Measurements from ENCODE around the gene FCN1.

The FCN1 gene

DNA sequence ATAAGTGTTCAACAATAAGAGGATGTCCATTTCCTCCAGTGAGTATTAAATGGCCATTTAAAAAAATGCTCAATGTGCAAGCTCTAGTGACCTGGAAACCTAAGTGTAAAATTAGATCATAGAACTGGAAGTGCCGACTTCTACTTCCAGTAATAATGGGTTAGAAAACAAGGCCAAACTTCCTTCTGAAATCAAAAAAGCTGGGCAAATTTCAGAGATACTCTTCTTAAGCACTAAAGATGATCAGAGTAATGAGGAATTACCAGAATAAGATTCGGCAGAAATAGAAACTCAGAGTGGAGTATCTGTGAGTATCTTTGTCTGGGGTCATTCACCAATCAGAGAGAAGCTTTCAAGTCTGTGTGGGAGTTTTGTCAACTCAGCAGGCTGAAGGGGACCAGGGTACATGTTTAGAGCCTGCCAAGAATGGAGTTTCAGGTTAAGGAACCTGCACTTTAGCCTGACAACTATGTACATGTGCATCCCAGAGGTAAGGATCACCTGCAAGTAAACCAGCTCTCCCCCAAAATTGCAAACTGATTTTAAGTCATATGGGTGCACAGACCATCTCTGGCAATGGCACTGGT is 20.0 kb downstream of the FCN1 start:
- no peak for DNase-seq (ENCODE audit: low read depth)

GRCh38 chr9:134896834-134897583 is 20.7 kb downstream of the FCN1 start:
- TF ChIP-seq MYC (IDR thresholded peaks at IDR 0.05; ENCODE audit: low read depth, low read length) (no peak), POLR2A (IDR thresholded peaks at IDR 0.05; ENCODE audit: extremely low read depth, insufficient read length) (no peak)
- TF ChIP-seq, protein P1, sequence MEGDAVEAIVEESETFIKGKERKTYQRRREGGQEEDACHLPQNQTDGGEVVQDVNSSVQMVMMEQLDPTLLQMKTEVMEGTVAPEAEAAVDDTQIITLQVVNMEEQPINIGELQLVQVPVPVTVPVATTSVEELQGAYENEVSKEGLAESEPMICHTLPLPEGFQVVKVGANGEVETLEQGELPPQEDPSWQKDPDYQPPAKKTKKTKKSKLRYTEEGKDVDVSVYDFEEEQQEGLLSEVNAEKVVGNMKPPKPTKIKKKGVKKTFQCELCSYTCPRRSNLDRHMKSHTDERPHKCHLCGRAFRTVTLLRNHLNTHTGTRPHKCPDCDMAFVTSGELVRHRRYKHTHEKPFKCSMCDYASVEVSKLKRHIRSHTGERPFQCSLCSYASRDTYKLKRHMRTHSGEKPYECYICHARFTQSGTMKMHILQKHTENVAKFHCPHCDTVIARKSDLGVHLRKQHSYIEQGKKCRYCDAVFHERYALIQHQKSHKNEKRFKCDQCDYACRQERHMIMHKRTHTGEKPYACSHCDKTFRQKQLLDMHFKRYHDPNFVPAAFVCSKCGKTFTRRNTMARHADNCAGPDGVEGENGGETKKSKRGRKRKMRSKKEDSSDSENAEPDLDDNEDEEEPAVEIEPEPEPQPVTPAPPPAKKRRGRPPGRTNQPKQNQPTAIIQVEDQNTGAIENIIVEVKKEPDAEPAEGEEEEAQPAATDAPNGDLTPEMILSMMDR (IDR thresholded peaks at IDR 0.05; ENCODE audit: low read depth, low read length), result no peak
- TF ChIP-seq, protein P2, sequence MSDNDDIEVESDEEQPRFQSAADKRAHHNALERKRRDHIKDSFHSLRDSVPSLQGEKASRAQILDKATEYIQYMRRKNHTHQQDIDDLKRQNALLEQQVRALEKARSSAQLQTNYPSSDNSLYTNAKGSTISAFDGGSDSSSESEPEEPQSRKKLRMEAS (IDR thresholded peaks at IDR 0.05; ENCODE audit: low read depth, low read length), result no peak
- DNase-seq (ENCODE audit: low read depth), result no peak
- H3K4me3 ChIP-seq (ENCODE audit: low read depth, low read length), result no peak overlapping the region

More for the DNA sequence above, 20.0 kb downstream of the FCN1 start:
- no peak overlapping the region for H3K4me3 ChIP-seq (ENCODE audit: low read depth, low read length)
- TF ChIP-seq POLR2A (IDR thresholded peaks at IDR 0.05; ENCODE audit: extremely low read depth, insufficient read length) (no peak), MYC (IDR thresholded peaks at IDR 0.05; ENCODE audit: low read depth, low read length) (no peak)
- TF ChIP-seq, protein P1 (IDR thresholded peaks at IDR 0.05; ENCODE audit: low read depth, low read length), result no peak
- TF ChIP-seq, protein P2 (IDR thresholded peaks at IDR 0.05; ENCODE audit: low read depth, low read length), result no peak

DNA sequence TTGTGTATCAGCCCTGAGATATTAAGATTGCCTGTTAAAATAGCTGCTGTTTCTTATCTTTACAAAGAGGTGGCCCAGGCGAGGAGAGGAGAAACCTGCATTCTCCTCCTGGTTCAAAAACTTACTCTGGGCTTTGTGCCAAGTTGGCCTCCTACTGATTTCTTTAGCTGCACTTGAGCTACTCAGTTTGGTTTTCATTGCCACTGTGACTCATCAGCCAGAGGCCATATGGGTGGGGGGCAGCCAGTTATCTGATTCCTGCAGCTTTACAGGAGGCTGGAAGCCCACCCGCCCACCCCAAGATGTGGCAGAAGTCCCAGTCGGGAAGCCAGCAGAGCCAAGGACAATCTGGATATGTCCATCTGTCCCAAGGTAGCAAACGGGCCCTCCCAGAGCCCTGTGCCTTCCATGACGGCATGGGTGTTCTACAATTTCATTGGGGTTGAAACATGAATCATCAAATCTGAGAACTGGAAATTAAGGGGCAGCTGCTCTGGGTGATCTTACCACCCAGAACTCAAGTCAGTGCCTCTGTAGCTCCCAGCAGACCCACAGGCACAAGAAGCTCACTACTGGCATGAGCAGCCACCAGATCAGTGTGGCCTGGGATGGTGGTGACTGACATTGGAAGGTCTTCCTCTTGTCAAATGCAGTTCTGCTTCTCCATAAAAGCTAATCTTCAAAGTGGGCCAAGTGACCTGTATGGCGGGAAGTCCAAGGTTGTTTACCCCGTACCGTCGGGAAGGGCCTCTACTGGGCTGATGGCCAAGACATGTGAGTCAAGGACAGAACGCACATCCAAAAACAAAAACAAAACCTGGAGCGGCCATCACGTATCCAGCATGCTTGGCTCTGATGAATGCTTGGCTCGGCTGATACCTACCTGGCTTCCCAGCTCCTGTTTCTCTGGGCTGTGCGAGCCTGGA is 21.5 kb downstream of the FCN1 start:
- DNase-seq (ENCODE audit: low read depth), result peak; percentile 85
- no peak for TF ChIP-seq POLR2A (IDR thresholded peaks at IDR 0.05; ENCODE audit: extremely low read depth, insufficient read length)
- no peak overlapping the region for H3K4me3 ChIP-seq (ENCODE audit: low read depth, low read length)

- DNase-seq (ENCODE audit: low read depth), result no peak
- no peak for TF ChIP-seq MYC (IDR thresholded peaks at IDR 0.05; ENCODE audit: low read depth, low read length)
- TF ChIP-seq, protein P2 (IDR thresholded peaks at IDR 0.05; ENCODE audit: low read depth, low read length), result no peak
- TF ChIP-seq, protein P1 (IDR thresholded peaks at IDR 0.05; ENCODE audit: low read depth, low read length), result no peak
- TF ChIP-seq POLR2A (IDR thresholded peaks at IDR 0.05; ENCODE audit: extremely low read depth, insufficient read length), result no peak
- no peak overlapping the region for H3K4me3 ChIP-seq (ENCODE audit: low read depth, low read length)
Measured at GRCh38 chr9:134895567-134895907, 22.2 kb downstream of the FCN1 start.

GRCh38 chr9:134895097-134895496 is 22.6 kb downstream of the FCN1 start:
- H3K4me3 ChIP-seq (ENCODE audit: low read depth, low read length), result no peak overlapping the region
- no peak for DNase-seq (ENCODE audit: low read depth)
- no peak for TF ChIP-seq POLR2A (IDR thresholded peaks at IDR 0.05; ENCODE audit: extremely low read depth, insufficient read length)

DNA sequence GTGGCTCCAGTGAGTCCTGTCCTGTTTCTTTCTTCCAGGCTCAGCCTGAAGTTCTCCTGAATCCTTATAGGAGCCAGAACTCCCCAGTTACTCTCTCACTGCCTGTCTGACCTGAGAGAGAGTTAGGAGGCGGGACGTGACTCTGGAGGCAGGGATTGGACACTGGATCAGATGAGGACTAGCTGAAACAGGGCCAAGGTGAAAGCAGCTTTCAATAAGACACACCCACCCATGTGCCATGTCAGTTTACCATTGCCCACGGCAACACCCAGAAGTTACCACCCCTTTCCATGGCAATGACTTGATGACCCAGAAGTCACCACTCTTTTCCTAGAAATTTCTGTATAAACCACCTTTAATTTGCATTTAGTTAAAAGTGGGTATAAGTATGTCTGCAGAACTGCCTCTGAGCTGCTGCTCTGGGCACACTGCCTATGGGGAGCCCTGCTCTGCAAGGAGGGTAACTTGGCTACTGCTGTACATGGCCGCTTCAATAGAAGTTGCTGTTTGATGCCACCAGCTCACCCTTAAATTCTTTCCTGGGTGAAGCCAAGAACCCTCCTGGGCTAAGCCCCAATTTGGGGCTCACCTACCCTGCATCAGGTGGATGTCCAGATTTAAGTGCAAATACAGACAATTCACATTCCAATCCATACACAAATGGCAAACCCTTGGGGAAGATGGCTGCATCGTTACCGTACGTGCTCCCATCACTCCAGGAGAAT is 23.4 kb downstream of the FCN1 start:
- DNase-seq (ENCODE audit: low read depth), result no peak
- TF ChIP-seq POLR2A (IDR thresholded peaks at IDR 0.05; ENCODE audit: extremely low read depth, insufficient read length) (no peak), MYC (IDR thresholded peaks at IDR 0.05; ENCODE audit: low read depth, low read length) (no peak)
- TF ChIP-seq, protein P2 (IDR thresholded peaks at IDR 0.05; ENCODE audit: low read depth, low read length), result no peak
- TF ChIP-seq, protein P1 (IDR thresholded peaks at IDR 0.05; ENCODE audit: low read depth, low read length), result no peak
- no peak overlapping the region for H3K4me3 ChIP-seq (ENCODE audit: low read depth, low read length)

Data from NB4 (cell line).